K562 (cell line): ENCODE measurements around the gene NTN3. TPM values are rescaled to one million over a fixed set of nuclear protein-coding genes. Genes with fewer than 3 reads are reported as not detected.

ENCODE experiments used
- ATAC-seq: fragments of 200-7000 bp; cut with Tn5 transposase; 3 replicates; pipeline ENCODE4 v1.9.1; 2020; ENCODE audit warnings: moderate library complexity
- BruUV-seq: library from RNA; stranded (reverse); fragments of 400-500 nt; replicated peaks from 2 replicates; lab custom pipeline; 2021; lab: Mats Ljungman, UMichigan
- CTCF ChIA-PET: fragments of 300-600 bp; formaldehyde crosslinking; extraction: SDS; loops from one replicate; lab custom pipeline; 2021; ENCODE audit warnings: low intra/inter-chr PET ratio; lab: Yijun Ruan, JAX
- POLR2A ChIA-PET: fragments of 300-600, 350-650 bp; sonication (Branson Sonifier 250); formaldehyde crosslinking; extraction: SDS; loops from one replicate; lab custom pipeline; 2021; ENCODE audit warnings: antibody characterized with exemption, inconsistent platforms; lab: Yijun Ruan, JAX
- DNase-seq, 4 experiments: peaks; one replicate each; pipeline versions ENCODE4 v3.0.0 to v3.0.0-alpha.2; 2011 to 2018; ENCODE audit warnings: low spot score in 3 of 4, mixed read lengths in 3 of 4; ENCODE audit errors: extremely low read depth in 1 of 4
- FAIRE-seq: peaks from 2 replicates; lab custom pipeline; 2011; peaks lifted over from hg19 to GRCh38; lab: Jason Lieb, UNC
- H2AFZ ChIP-seq: 2 replicates; pipeline ENCODE4 v1.6.0; 2011; ENCODE audit warnings: low read depth, low read length, control low read depth, inconsistent platforms
- H3K27ac ChIP-seq: fragments of 200-600 bp; 3 replicates; pipeline ENCODE4 v1.8.0; 2011; ENCODE audit warnings: low read depth, mild to moderate bottlenecking, control low read depth, inconsistent platforms, low read length, moderate library complexity, mixed read lengths; ENCODE audit errors: extremely low read depth
- H3K27me3 ChIP-seq, 2 experiments: fragments of 300-600 bp in 1 of 2; 2 replicates in 1 of 2; 3 replicates in 1 of 2; pipeline versions ENCODE4 v1.6.0 to v1.8.0; 2011; ENCODE audit warnings: inconsistent platforms in 2 of 2, low read length in 2 of 2, mild to moderate bottlenecking in 1 of 2, mixed read lengths in 1 of 2, moderate library complexity in 1 of 2; ENCODE audit not compliant: control insufficient read depth in 2 of 2, insufficient read depth in 2 of 2
- H3K36me3 ChIP-seq: fragments of 300-600 bp; 3 replicates; pipeline ENCODE4 v1.8.0; 2011; ENCODE audit warnings: mild to moderate bottlenecking, low read length, inconsistent platforms; ENCODE audit not compliant: control insufficient read depth, insufficient read depth
- H3K4me1 ChIP-seq, 2 experiments: fragments of 200-600 bp in 1 of 2; replicated peaks in 1 of 2; 2 replicates in 1 of 2; 3 replicates in 1 of 2; pipeline versions ENCODE4 v1.5.1 to v1.8.0; 2011; ENCODE audit warnings: inconsistent platforms in 2 of 2, low read length in 2 of 2, mild to moderate bottlenecking in 1 of 2, mixed read lengths in 1 of 2, moderate library complexity in 1 of 2; ENCODE audit not compliant: control insufficient read depth in 2 of 2, insufficient read depth in 2 of 2
- H3K4me2 ChIP-seq: 2 replicates; pipeline ENCODE4 v1.6.1; 2011; ENCODE audit warnings: low read length, control low read depth, inconsistent platforms, mixed read lengths; ENCODE audit not compliant: insufficient read depth
- H3K4me3 ChIP-seq: fragments of 200-600 bp; sonication (generic), shearing (Covaris generic); 2 replicates; pipeline ENCODE4 v1.5.1; 2016; ENCODE audit warnings: control low read depth, inconsistent platforms
- H3K79me2 ChIP-seq: fragments of 200-600 bp; 3 replicates; pipeline ENCODE4 v1.8.0; 2011; ENCODE audit warnings: low read length, inconsistent platforms; ENCODE audit not compliant: control insufficient read depth, insufficient read depth
- H3K9ac ChIP-seq, 2 experiments: 2 replicates each; pipeline versions ENCODE4 v1.6.0 to v1.6.1; 2011; ENCODE audit warnings: low read depth in 2 of 2, low read length in 2 of 2, control low read depth in 1 of 2, inconsistent platforms in 1 of 2, mild to moderate bottlenecking in 1 of 2, mixed read lengths in 1 of 2; ENCODE audit not compliant: insufficient read depth in 1 of 2
- H3K9me1 ChIP-seq: one replicate; pipeline ENCODE4 v1.6.0; 2011; ENCODE audit warnings: inconsistent platforms, mild to moderate bottlenecking, low read length, moderate library complexity; ENCODE audit not compliant: control insufficient read depth, insufficient read depth
- H3K9me3 ChIP-seq: replicated peaks from 2 replicates; pipeline ENCODE4 v1.5.1; 2011; ENCODE audit warnings: low read depth, low read length, inconsistent platforms; ENCODE audit not compliant: control insufficient read depth, insufficient read depth
- H4K20me1 ChIP-seq: replicated peaks from 2 replicates; pipeline ENCODE4 v1.6.1; 2011; ENCODE audit warnings: low read length, inconsistent platforms, mixed read lengths; ENCODE audit not compliant: control insufficient read depth, insufficient read depth
- CAMTA2 ChIP-seq: fragments of 250-450 bp; sonication (Bioruptor Pico); conservative IDR thresholded peaks from 2 replicates; pipeline ENCODE4 v1.5.1; 2022
- CBX1 ChIP-seq: sonication (generic); IDR thresholded peaks from 2 replicates; pipeline ENCODE4 v1.6.1; 2016; ENCODE audit warnings: antibody characterized with exemption, low read depth, mild to moderate bottlenecking
- CREB1 ChIP-seq, 2 experiments: sonication (generic) in 1 of 2; formaldehyde crosslinking in 1 of 2; IDR thresholded peaks; 2 replicates each; pipeline versions ENCODE4 v1.6.1 to v1.8.0; 2012 to 2022; ENCODE audit warnings: inconsistent platforms in 1 of 2, mild to moderate bottlenecking in 1 of 2, missing genetic modification reagents in 1 of 2, moderate library complexity in 1 of 2
- E2F1 ChIP-seq: sonication (generic); formaldehyde crosslinking; IDR thresholded peaks from 2 replicates; pipeline ENCODE4 v1.8.1; 2023; ENCODE audit warnings: mild to moderate bottlenecking, missing genetic modification reagents, moderate library complexity
- PML ChIP-seq: IDR thresholded peaks from 2 replicates; pipeline ENCODE4 v1.6.1; 2012; ENCODE audit warnings: low read length, inconsistent platforms
- UBTF ChIP-seq, 2 experiments: IDR thresholded peaks; 2 replicates each; pipeline ENCODE4 v1.6.1; 2012; ENCODE audit warnings: improper control_type of control experiment in 2 of 2, low read depth in 2 of 2, low read length in 2 of 2, borderline replicate concordance in 1 of 2
- ZBTB7A ChIP-seq: IDR thresholded peaks from 2 replicates; pipeline ENCODE4 v1.6.1; 2011; ENCODE audit warnings: low read depth, mild to moderate bottlenecking, low read length, moderate library complexity, borderline replicate concordance; ENCODE audit not compliant: control insufficient read depth
- ZFP1 ChIP-seq: fragments of 450-650 bp; formaldehyde crosslinking; IDR thresholded peaks from 2 replicates; pipeline ENCODE4 v1.4.0; 2020; ENCODE audit warnings: mild to moderate bottlenecking, mixed read lengths
- ZNF311 ChIP-seq: fragments of 250-450 bp; sonication (Bioruptor Pico); IDR thresholded peaks from 2 replicates; pipeline ENCODE4 v1.4.0; 2020; ENCODE audit warnings: mild to moderate bottlenecking, moderate library complexity
- WGBS: fragments of 100-300 bp; shearing (Covaris generic); methylation state at CpG from one replicate; pipeline ENCODE4 v1.1.6; 2016; ENCODE audit warnings: low coverage, mixed read lengths; ENCODE audit not compliant: insufficient coverage; ENCODE audit errors: missing lambda C conversion rate; 5-methylcytosine and 5-hydroxymethylcytosine counted together
- in situ Hi-C: fragments of 300-500 bp; cut with MboI; formaldehyde crosslinking; loops from 4 replicates; pipeline ENCODE4 v1.15.0; 2018; ENCODE audit warnings: inconsistent platforms, mixed read lengths
- intact Hi-C: fragments of 100-400 bp; cut with micrococcal nuclease; formaldehyde crosslinking; loops from 2 replicates; pipeline ENCODE4 v1.14.2; 2022
- polyA plus RNA-seq, 8 experiments: library from polyadenylated mRNA; depleted of rRNA in 4 of 8; stranded (reverse) in 5 of 8; unstranded in 3 of 8; fragments of >200 nt; fragmentation: Nextera tagmentation in 2 of 8; fragmentation: Illumina TruSeq in 1 of 8; extraction: Ambion mirVana in 2 of 8; extraction: Trizol in 1 of 8; gene quantifications; 2 replicates each; pipeline versions ENCODE4 v1.2.1 to v1.2.3, GENCODE V29; 2011 to 2014; ENCODE audit warnings: inconsistent platforms in 1 of 8, missing spikeins in 1 of 8
- total RNA-seq, 7 experiments: library from RNA; depleted of rRNA in 6 of 7; stranded (reverse); fragments of >200 nt in 6 of 7; fragmentation: Illumina TruSeq in 2 of 7; extraction: Trizol in 2 of 7; gene quantifications; 2 replicates each; pipeline versions ENCODE4 v1.2.1 to v1.2.3, GENCODE V29; 2011 to 2021; ENCODE audit warnings: low replicate concordance in 1 of 7

The NTN3 gene
- total and polyA plus RNA-seq, 9 of the 15 experiments (the other 6 are each of a cell fraction or from before 2014, with no cell fraction given), result not detected

- Histone ChIP-seq H3K27ac (no peak overlapping the region), H2AFZ (no peak overlapping the region), H4K20me1 (no peaks in the 10 kb centered on the region), H3K4me3 (no peak overlapping the region), H3K4me1 (peaks cover 34 to 62% of the 10 kb centered on the region in 2 experiments), H3K9me1 (no peaks in the 10 kb centered on the region), H3K79me2 (peaks cover 8% of the 10 kb centered on the region), H3K27me3 (no peaks in the 10 kb centered on the region), H3K36me3 (peaks cover 6% of the 10 kb centered on the region; the same call in 1 of the 3 replicates), H3K4me2 (no peak overlapping the region), H3K9me3 (no peaks in the 10 kb centered on the region), H3K9ac (no peak overlapping the region)
- 79% methylated on average over 16 of the region's 18 CpGs for WGBS
- no peak for FAIRE-seq
- in situ Hi-C loops, result no loop called here
- TF ChIP-seq ZBTB7A, result 0 out of 2 replicates have a peak, but pooled peaks have one; percentile 17
- TF ChIP-seq CBX1, result no peak
- POLR2A ChIA-PET, result interaction anchor here (1.3 kb wide), 1 partner anchor 11 kb away, joined by 5 read pairs; the partner anchor contains the start of gene AMDHD2
- intact Hi-C loops, result loop anchor here (10.0 kb wide), 1 partner anchor 164 kb away; the partner anchor contains the start of gene ABCA3
- no peak for ATAC-seq
- CTCF ChIA-PET, result no interaction called here
- BruUV-seq, result no TSS peak
- no peak for DNase-seq
These were observed 37.8 kb downstream of the NTN3 start for GRCh38 chr16:2508722-2509400.

GRCh38 chr16:2511128-2511800 is 40.2 kb downstream of the NTN3 start:
- 27% methylated on average over 23 of the region's 24 CpGs for WGBS
- peaks cover 32% of the 10 kb centered on the region for H3K79me2 ChIP-seq
- no peak for TF ChIP-seq CAMTA2 (CRISPR knock-in tag)
- TF ChIP-seq ZFP1, result no peak
- TF ChIP-seq CREB1 (IDR thresholded peaks at IDR 0.05), result peak; percentile 87
- peak; percentile 92 for TF ChIP-seq CREB1 (CRISPR knock-in tag; IDR thresholded peaks at IDR 0.05)
- TF ChIP-seq PML, result no peak
- TF ChIP-seq UBTF (IDR thresholded peaks at IDR 0.05; ENCODE audit: borderline replicate concordance in 1 of 2, low read depth in 2 of 2, low read length in 2 of 2), result no peak
- no peak for TF ChIP-seq ZNF311 (CRISPR knock-in tag)
- no peak for TF ChIP-seq E2F1 (CRISPR knock-in tag)

More at GRCh38 chr16:2511128-2511800, 40.2 kb downstream of the NTN3 start:
- intact Hi-C loops, result no loop called here
- Histone ChIP-seq H3K36me3 (peaks cover 13% of the 10 kb centered on the region), H3K4me2 (peak overlapping the region; percentile 94), H2AFZ (peak overlapping the region; percentile 80), H3K27ac (peak overlapping the region; percentile 61), H4K20me1 (peaks cover 15% of the 10 kb centered on the region), H3K9ac (peak overlapping the region; percentile 42 to 96), H3K4me1 (peaks cover 48 to 82% of the 10 kb centered on the region in 2 experiments), H3K9me1 (peaks cover 1% of the 10 kb centered on the region), H3K27me3 (no peaks in the 10 kb centered on the region), H3K4me3 (no peak overlapping the region), H3K9me3 (no peaks in the 10 kb centered on the region)
- CTCF ChIA-PET, result interaction anchor here (0.6 kb wide), 1 partner anchor 79 kb away, joined by 3 read pairs; no protein-coding TSS in a partner anchor
- in situ Hi-C loops, result no loop called here
- DNase-seq (peak; percentile 82 to 87 (median 84)), FAIRE-seq (peak; percentile 37), ATAC-seq (peak; percentile 37)
- POLR2A ChIA-PET, result interaction anchor here (0.6 to 1.3 kb wide), 3 partner anchors 10 to 54 kb away, joined by 3 to 5 read pairs (median 4); no protein-coding TSS in a partner anchor
- BruUV-seq, result no TSS peak
